KMS-11 (cell line): ENCODE results near the gene LAX1.

Source experiments
- H2AFZ ChIP-seq: fragments of 200-600 bp; sonication (generic); 2 replicates; pipeline ENCODE4 v1.6.1; 2016; ENCODE audit warnings: antibody characterized with exemption, mixed run types, low read depth
- H3K27ac ChIP-seq: fragments of 200-600 bp; sonication (generic); 2 replicates; pipeline ENCODE4 v1.6.1; 2016; ENCODE audit warnings: mild to moderate bottlenecking, mixed run types
- H3K27me3 ChIP-seq: fragments of 200-600 bp; sonication (generic); 2 replicates; pipeline ENCODE4 v1.6.1; 2017; ENCODE audit warnings: mild to moderate bottlenecking, low read depth, mixed run types, moderate library complexity; ENCODE audit not compliant: insufficient read depth
- H3K36me3 ChIP-seq: fragments of 200-600 bp; sonication (generic); 2 replicates; pipeline ENCODE4 v1.6.1; 2017; ENCODE audit warnings: mild to moderate bottlenecking, mixed run types; ENCODE audit not compliant: insufficient read depth
- H3K4me1 ChIP-seq: fragments of 200-600 bp; sonication (generic); 2 replicates; pipeline ENCODE4 v1.6.1; 2016; ENCODE audit warnings: mild to moderate bottlenecking, low read depth, mixed run types; ENCODE audit not compliant: poor library complexity, severe bottlenecking
- H3K4me2 ChIP-seq: fragments of 200-600 bp; sonication (generic); 2 replicates; pipeline ENCODE4 v1.7.0; 2016; ENCODE audit warnings: mild to moderate bottlenecking, mixed run types
- H3K4me3 ChIP-seq: fragments of 200-600 bp; sonication (generic); IDR thresholded peaks from 2 replicates; pipeline ENCODE4 v1.6.1; 2017; ENCODE audit warnings: low read depth, low read length, mixed read lengths; ENCODE audit not compliant: insufficient read depth
- H3K79me2 ChIP-seq: fragments of 200-600 bp; sonication (generic); 2 replicates; pipeline ENCODE4 v1.6.1; 2016; ENCODE audit warnings: low read depth, mixed run types; ENCODE audit not compliant: insufficient read depth
- H3K9ac ChIP-seq: fragments of 200-600 bp; sonication (generic); 2 replicates; pipeline ENCODE4 v1.6.1; 2016; ENCODE audit warnings: mild to moderate bottlenecking, mixed run types
- H4K20me1 ChIP-seq: fragments of 200-600 bp; sonication (generic); 2 replicates; pipeline ENCODE4 v1.6.1; 2016; ENCODE audit warnings: mild to moderate bottlenecking, mixed run types; ENCODE audit not compliant: insufficient read depth
- CTCF ChIP-seq: fragments of 200-600 bp; sonication (generic); conservative IDR thresholded peaks from 2 replicates; pipeline ENCODE4 v1.6.1; 2017; ENCODE audit warnings: low read depth, mild to moderate bottlenecking, antibody characterized with exemption, low read length, moderate library complexity, mixed read lengths

The LAX1 gene

DNA sequence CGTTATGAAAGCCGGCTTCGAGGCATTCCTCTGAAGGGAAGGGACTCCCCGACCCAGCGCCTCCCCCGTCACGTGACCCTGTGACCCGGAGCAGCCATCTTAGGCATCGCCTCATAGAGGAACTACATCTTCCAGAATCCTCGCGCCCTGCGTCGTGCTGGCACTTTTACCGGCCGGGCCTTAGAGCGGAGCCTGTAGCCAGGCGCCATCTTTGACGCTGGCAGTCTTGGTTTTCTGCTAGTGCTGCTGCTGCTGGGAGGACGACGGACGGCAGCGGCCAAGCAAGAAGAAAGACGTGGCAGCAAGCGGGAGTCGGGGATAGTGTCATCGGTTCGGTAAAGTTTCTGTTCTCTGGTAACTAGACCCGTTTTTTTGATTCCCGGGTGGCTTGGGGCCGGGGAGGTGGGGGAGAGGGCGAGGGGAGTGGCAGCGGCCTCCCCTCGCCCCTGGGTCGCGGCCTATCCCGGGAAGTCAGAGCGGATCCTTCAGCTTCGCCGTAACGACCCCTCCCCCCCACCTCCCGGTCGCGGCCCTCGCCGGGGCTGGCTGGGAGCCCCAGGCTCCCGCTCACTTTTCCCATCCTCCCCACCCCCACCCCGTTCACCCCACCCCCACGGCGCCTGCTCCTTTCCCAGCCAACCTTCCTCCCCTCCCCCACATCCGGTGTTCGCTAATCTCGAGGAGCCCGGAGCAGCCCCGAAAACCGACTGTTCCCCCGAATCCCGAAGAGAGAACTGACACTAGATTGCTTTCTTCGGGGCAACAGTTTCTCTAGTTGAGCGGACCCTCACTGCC is 30.7 kb downstream of the LAX1 start, which contains the start of the genes ZBED6 and ZC3H11A:
ZBED6 (plus strand) TSS at position 183 of the 795 bp plus-strand sequence. CDS start 1,900 bp downstream, outside the sequence.
ZC3H11A (plus strand) TSS at position 183 of the 795 bp plus-strand sequence. CDS start 21,448 bp downstream, outside the sequence.
- peaks cover 34% of the 10 kb centered on the region for H3K4me1 ChIP-seq
- H2AFZ ChIP-seq: peak within 1 kb of the TSS; percentile 84
- peaks cover 48% of the 10 kb centered on the region for H3K79me2 ChIP-seq
- H3K36me3 ChIP-seq: peaks cover 11% of the 10 kb centered on the region; the same call in 1 of the 2 replicates
- no peaks in the 10 kb centered on the region for H3K27me3 ChIP-seq
- peak within 1 kb of the TSS; percentile 84 for H3K9ac ChIP-seq
- H3K27ac ChIP-seq: peak within 1 kb of the TSS; percentile 80
- peaks cover 7% of the 10 kb centered on the region; the same call in 1 of the 2 replicates for H4K20me1 ChIP-seq
- TF ChIP-seq CTCF: no peak
- H3K4me2 ChIP-seq: peak within 1 kb of the TSS; percentile 80
- H3K4me3 ChIP-seq: peak within 1 kb of the TSS; percentile 92

DNA sequence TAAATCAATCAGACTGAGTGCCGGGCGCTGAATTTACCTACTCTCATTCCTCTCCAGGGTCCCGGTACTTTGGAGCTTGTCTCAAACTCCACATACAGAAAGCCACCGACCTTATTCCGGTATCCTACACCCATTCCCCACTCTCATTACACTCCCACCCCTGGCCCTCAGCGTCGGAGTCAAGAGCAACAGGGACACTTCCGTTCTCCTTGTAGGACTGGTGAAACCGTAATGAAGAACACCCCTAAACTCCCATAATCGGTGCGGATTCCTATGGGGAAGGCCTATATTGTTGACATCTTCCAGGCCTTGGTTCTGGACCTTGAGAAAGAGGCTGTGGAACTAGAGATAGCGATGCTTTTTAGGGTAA is 31.2 kb downstream of the LAX1 start:
- TF ChIP-seq CTCF: no peak
- H2AFZ ChIP-seq: peak overlapping the region; percentile 14; the same call in 1 of the 2 replicates
- peaks cover 53% of the 10 kb centered on the region for H3K79me2 ChIP-seq
- H3K9ac ChIP-seq: peak overlapping the region; percentile 84
- H3K36me3 ChIP-seq: peaks cover 11% of the 10 kb centered on the region; the same call in 1 of the 2 replicates
- H3K4me3 ChIP-seq: peak overlapping the region; percentile 92
- peaks cover 7% of the 10 kb centered on the region; the same call in 1 of the 2 replicates for H4K20me1 ChIP-seq
- H3K4me1 ChIP-seq: peaks cover 40% of the 10 kb centered on the region
- no peaks in the 10 kb centered on the region for H3K27me3 ChIP-seq
- H3K27ac ChIP-seq: peak overlapping the region; percentile 80
- peak overlapping the region; percentile 49 for H3K4me2 ChIP-seq

GRCh38 chr1:203797216-203797615 is 32.2 kb downstream of the LAX1 start:
- Histone ChIP-seq H3K4me2 (peak overlapping the region; percentile 49), H3K27ac (no peak overlapping the region), H3K4me1 (peaks cover 40% of the 10 kb centered on the region), H3K79me2 (peaks cover 63% of the 10 kb centered on the region), H2AFZ (no peak overlapping the region), H3K36me3 (peaks cover 11% of the 10 kb centered on the region; the same call in 1 of the 2 replicates), H3K4me3 (no peak overlapping the region), H3K27me3 (no peaks in the 10 kb centered on the region), H4K20me1 (peaks cover 7% of the 10 kb centered on the region; the same call in 1 of the 2 replicates), H3K9ac (no peak overlapping the region)
- no peak for TF ChIP-seq CTCF

- H3K27ac ChIP-seq: no peak overlapping the region
- no peak overlapping the region for H2AFZ ChIP-seq
- H3K4me3 ChIP-seq: no peak overlapping the region
- H4K20me1 ChIP-seq: peaks cover 7% of the 10 kb centered on the region; the same call in 1 of the 2 replicates
- H3K4me1 ChIP-seq: peaks cover 40% of the 10 kb centered on the region
- H3K36me3 ChIP-seq: peaks cover 11% of the 10 kb centered on the region; the same call in 1 of the 2 replicates
- TF ChIP-seq CTCF: no peak
- H3K9ac ChIP-seq: no peak overlapping the region
- H3K4me2 ChIP-seq: peak overlapping the region; percentile 49; the same call in 1 of the 2 replicates
- H3K27me3 ChIP-seq: no peaks in the 10 kb centered on the region
- H3K79me2 ChIP-seq: peaks cover 69% of the 10 kb centered on the region
Observed at GRCh38 chr1:203797948-203798655, 33.1 kb downstream of the LAX1 start.
